Stimulated activated CD4-positive, alpha-beta T cell treated with anti-CD3 and anti-CD28 coated beads, Interleukin-1b, Interleukin-23, amount 100 ng/mL, for 4 hours (primary cell): ENCODE data around the gene PCED1B.

Source experiments
- DNase-seq, 2 donors: peaks; one replicate each; pipeline ENCODE4 v3.0.0-alpha.2; 2020; ENCODE audit warnings: low read depth in 2 of 2

The PCED1B gene

GRCh38 chr12:47120736-47121135 is 41.3 kb downstream of the PCED1B start:
- no peak for DNase-seq

GRCh38 chr12:47121146-47121545 is 41.7 kb downstream of the PCED1B start:
- no peak for DNase-seq

DNA sequence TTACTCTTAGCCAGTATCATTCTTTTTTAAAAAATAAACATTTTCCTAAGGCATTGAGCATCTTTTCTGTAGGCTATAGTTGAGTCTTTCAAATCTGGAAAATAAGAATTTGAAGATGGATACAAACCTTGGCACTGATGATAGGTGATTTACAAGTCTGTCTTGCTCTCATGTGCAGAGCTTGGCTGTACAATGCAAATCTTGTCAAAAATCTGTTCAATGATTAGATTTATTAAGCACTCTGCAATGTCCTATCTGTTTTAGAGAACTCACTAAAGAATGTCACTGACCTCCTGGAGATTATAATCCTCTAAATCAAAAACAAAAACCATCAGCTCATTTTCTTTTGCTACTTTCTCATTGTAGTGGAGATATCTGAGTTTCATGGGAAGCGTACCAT is 43.2 kb downstream of the PCED1B start:
- DNase-seq: no peak

DNA sequence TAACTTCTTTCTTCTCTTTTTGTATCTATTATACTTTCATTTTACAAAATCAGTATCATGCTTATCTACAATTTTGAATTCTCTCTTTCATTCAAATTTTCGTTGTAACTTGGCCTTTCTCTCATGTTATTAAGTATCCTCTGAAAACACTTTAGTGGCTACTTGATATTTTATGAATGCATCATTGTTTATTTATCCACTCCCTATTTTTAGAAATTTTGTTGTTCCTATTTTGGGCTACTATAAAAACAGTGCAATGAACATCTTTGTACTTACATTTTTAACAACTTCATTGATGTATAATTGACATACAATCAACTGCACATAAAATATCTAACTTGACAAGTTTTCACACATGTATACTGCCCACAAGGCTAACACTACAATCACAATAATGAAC is 44.3 kb downstream of the PCED1B start:
- no peak for DNase-seq

DNA sequence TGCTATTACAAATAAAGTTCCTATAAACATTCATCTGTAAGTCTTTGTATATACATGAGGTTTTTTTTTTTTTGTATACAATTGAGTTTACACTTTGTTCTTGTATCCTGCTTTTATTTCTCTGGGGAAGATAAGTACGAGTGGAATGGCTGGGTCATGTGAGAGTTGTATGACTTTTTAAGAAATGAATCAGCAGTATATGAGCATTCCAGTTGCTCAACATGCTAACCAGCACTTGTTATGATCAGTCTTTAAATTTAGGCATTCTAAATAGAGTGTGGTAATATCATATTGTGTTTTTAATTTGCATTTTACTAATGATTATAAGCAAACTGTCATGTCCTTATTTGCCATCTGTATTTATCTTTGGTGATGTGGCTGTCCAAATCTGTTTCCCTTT is 45.0 kb downstream of the PCED1B start:
- DNase-seq: no peak

DNA sequence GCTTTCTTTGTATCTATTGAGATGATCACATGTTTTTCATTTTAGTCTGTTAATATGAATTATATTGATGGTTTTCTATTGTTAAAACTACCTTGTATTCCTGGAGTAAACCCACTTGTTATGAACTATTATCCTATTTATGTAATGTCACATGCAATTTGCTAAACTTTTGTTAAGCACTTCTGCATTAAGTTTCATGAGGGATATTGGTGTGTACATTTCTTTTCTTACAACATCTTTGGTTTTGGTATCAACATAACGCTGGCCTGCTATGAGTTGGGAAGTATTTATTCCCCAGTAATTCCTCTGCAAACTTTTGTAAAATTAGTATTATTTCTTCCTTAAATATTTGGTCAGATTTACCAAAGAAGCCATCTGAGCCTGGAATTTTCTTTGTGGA is 46.8 kb downstream of the PCED1B start:
- no peak for DNase-seq

DNA sequence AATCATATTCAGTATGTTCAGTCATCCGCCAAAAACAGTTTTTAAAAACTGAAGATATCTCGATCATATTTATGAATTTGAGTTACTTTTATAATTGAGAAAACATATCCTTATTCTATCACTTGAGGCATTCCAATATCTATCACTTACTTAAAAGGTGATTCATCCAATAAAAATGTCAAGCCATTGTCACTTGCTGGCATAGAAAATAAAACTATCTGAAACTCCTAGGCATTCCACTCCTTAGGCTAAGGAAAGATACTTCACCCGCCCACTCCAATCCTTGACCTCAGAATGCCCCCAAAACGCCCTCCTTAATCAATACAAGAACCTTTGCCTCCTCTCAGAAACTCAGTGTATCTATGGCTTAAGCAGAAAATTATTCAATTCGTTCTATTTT is 51.6 kb downstream of the PCED1B start:
- DNase-seq: no peak

DNA sequence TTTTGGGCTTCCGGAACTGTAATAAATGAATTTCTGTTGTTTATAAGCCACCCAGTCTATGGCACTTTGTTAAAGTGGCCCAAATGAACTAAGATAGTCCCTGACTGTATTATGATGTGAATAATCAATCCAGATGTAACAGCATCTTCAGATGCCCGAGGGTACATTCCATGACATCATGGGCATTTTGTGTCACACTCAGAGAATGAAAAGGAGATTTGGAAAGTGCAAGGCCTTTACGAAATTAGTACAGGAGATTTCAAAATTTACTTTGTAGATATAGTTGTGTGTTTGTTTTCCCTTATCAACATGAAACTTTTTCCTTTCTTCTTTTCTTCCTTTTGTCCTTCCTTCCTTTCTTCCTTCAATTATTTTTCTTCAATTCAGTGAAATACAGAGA is 54.6 kb downstream of the PCED1B start:
- DNase-seq: no peak

DNA sequence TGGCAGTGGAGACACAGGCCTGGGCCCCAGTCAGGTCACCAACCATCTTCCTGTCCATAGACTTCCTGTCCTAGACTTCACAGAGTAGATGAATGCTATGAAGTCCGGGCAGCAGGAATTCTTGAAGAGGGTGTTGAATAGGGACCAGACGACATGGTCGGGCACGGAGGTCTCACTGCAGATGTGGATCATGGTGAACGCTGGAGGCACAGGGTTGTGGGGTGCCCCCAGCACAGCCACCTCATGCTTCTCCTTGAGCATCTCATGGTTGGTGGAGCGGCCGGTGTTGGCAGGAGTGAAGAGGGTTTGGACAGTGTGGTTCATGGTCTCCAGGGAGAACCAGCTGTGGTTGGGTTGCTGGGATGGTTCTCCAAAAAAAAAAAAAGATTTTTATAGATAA is 56.2 kb downstream of the PCED1B start:
- no peak for DNase-seq

GRCh38 chr12:47139000-47139681 is 59.7 kb downstream of the PCED1B start:
- no peak for DNase-seq

DNA sequence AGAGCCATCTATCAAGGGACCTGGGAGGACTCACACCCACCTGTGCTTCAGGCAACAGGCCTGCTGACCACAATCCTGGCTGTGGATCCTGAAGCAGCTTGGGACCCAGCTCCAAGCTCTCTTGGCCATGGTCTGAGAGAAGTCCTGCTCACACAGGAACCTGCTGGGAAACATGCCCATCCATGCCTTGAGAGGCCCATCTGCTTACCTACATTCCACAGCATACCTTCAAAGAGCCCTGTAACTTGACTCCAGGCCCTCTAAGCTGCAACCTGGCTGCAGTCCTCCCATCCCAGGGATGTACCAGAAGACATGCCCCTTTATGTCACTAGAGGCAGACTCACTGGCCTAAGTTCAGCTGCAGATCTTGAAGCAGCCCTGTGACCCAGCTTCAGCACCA is 62.0 kb downstream of the PCED1B start:
- no peak for DNase-seq

DNA sequence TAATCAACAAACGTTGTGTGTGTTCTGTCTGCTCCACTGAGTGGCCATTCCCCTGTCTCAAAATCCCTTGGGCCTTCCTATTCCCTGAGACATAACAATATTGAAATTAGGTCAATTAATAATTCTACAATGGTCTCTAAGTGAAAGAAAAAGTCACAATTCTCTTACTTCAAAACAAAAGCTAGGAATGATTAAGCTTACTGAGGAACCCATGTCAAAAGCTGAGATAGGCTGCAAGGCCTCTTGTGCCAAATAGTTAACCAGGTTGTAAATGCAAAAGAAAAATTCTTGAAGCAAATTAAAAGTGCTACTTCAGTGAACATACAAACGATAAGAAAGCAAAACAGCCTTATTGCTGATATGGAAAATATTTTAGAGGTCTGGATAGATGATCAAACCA is 65.3 kb downstream of the PCED1B start:
- no peak for DNase-seq

GRCh38 chr12:47145188-47145587 is 65.8 kb downstream of the PCED1B start:
- DNase-seq: no peak

GRCh38 chr12:47147739-47148138 is 68.3 kb downstream of the PCED1B start:
- DNase-seq: no peak

DNA sequence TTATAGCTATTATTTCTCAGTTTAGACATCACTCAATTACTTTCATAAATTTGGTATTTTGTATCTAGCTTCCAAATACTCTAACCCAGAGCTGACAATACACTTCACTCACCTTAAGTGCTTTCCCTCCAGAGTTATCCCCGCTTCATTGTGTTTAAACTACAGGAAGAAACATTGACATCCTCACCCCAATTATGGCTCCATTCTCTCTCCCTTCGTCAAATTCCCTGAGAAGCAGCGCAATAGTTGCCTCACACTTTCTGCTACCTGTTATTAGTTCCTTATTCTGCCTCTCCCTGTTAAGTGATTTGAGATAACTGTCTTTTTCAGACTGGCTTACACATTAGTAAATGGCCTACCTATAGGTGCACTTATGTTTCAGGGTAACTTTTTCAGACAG is 69.7 kb downstream of the PCED1B start:
- no peak for DNase-seq

DNA sequence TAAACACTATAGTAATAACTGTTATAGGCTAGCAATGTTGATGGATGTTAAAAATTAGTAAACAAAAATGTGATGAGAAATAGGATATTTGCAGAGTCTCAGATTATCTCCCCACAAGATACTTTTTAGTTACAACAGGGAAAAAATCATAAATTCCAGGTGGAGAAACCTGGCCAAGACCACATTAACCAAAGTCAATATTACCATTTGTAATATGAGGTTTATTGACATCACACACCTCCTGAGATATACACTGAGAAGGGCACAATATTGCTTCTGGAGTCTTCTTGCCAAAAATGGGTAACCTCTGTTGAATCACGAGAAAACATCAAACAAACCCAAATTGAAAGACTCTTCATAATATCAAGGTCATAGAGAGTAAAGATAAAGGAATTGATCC is 72.7 kb downstream of the PCED1B start:
- DNase-seq: no peak

DNA sequence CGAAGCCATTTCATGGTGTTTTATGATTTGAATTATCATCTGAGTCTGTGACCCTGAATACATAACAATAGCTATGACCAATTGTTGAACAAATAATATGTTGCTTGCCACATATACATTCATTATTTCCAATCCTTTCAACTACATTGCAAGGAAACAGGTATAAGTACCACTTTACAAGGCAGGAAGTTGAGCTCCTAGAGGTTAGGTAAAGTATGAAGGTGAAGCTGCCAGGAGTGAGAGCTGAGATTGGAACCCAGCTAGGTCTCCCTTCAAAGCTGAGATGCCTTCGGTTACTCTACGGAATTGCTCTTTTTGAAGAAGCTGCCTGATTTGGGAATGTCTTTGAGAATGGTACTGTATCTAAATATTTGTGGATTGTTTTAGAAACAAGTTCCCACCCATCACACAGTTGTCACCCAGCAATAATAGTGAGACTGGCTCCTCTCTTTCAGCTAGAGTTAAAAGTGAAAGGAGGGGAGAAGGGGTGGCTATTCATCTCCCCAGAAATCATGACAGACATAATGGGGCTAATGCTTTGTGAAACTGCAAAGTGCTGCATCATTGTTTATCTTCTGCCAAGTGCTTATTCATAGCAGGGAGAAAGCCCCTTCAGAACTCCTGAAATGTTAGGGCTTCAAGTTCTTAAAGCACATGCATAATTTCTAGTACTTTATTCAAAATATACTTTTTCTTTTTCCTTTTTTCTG is 76.2 kb downstream of the PCED1B start:
- DNase-seq: no peak

DNA sequence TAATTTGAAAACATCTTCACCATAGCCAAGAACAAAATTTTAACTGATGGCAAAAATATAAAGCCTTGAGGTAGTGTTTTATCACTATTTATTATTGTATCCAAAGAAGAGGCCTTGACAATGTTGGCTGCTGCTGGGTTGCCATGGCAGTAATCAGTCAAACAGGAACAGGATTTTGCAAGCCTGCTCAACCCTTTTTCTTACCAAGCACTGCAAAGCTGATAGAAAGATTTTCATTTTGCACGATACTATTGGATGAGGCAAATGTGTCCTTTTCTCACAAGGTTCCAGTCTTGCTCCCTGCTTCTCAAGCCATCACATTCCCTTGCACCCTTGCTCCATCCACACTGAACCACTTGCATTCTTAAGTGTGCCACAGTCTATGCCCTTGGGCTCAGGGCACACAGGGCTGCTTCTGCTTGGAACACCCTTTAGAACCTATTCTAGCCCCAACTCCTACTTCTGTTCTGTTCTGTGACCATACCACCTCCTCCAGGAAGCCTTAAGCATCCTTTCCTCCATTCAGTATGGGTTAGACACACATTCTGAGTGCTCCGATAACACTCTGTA is 76.8 kb downstream of the PCED1B start:
- DNase-seq: no peak

- no peak for DNase-seq
Measured at GRCh38 chr12:47158792-47159191, 79.4 kb downstream of the PCED1B start.

- DNase-seq: no peak
Measured at GRCh38 chr12:47159348-47159747, 79.9 kb downstream of the PCED1B start.

GRCh38 chr12:47160316-47161244 is 81.2 kb downstream of the PCED1B start:
- DNase-seq: no peak

DNA sequence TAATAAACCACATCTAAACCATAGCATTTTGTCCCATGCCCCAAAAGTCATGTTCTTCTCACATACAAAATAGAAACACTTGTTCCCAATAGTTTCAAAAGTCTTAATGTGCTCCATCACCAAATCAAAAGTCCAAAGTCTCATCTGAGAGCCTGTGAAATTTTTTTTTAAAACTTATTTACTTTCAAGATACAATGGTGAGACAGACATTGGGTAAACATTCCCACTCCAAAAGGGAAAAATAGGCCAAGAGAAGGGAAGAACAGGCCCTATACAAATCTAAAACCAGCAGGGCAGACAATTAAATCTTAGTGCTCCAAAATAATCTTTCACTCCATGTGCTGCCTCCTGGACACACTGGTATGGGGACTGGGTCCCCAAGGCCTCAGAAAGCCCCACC is 84.7 kb downstream of the PCED1B start:
- DNase-seq: no peak
